Activated naive CD4-positive, alpha-beta T cell treated with anti-CD3 and anti-CD28 coated beads, Interleukin-2, amount 50 U/mL, for 16 hours (primary cell): ENCODE measurements around the gene MAPRE2.
"Not testable (repeated sequence)": the region's sequence is repeated elsewhere in the genome, so short reads cannot be mapped to it uniquely, and the experiment has no call there.

Source experiments
- DNase-seq: peaks from one replicate; pipeline ENCODE4 v3.0.0-alpha.2; 2020

MAPRE2 gene

DNA sequence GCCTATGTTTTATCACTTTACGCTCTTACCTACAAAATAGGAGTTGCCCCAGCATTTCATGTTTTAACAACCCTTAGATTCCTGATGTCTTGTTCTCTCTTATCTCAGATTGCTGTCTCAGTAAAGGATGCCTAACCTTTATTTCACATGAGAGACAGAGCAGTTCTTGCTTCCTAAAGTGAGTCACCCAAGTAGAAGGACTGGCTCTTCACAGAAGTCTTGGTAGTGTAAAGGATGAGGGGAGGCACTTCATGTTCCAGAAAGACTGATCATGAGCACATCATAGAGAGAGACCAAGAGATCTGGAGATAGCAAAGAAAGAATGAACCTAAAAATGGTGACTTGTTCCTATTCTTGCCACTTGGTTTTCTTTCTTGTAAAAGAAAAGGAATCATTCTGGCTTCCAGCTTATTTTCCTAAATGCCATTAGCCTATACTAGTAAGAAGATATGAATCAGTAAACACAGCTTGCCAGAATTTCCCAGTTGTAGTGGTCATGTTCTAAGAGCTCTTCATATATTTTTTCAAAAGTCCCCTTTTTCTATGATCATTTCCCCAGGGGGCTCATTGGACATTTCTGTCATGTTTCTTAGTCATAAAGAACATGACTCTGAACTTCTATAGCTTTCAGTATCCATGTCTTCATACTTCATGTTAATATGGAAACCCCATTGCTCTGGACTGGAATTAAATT, 54.9 kb downstream of the MAPRE2 start:
- no peak for DNase-seq

DNA sequence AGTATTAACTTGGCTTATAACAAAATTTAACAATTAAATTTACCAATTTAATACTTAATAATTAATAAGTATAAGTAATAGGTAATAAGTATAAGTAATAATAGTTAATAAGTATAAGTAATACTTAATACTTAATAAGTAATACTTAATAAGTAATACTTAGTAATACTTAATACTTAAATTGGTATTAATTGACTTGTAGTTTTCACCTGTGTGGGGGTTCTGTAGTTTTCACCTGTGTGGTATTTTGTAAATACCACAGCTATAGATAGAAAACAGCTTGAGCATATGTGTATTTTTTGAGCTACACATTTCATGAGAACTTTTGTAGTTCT, 55.4 kb downstream of the MAPRE2 start:
- no peak for DNase-seq

DNA sequence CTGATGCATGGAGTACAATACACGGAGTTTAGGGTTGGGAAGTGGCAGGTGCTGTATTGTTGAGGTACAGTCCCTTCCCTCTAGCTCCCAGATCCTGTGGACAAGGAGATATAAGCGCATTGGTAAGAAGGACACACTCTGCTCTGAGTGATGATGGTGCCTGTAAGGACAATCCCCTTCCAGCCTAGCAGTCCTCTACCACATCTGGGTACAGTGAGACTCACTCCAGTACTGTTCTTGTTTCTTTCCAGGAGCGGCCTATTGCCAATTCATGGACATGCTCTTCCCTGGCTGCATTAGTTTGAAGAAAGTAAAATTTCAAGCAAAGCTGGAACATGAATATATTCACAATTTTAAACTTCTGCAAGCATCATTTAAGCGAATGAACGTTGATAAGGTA, 56.0 kb downstream of the MAPRE2 start:
- no peak for DNase-seq

DNA sequence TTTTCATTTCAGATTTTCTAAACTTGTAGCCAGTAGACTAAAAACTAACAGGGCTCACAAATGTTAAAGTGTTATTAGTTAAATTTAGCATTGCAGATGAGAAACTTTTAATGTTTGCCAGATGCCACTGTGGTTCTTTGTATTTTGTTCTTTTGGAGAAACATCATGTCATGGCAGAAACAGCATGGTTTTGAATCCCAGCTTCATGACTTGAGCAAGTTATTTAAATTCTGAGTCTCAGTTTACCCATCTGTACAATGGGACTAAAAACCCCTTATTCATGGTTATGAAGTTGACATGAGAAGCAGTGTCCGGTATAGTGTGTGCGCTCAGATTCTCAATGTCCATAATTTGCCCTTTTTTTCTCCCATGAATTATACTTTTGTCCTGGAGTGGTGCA, 56.5 kb downstream of the MAPRE2 start:
- DNase-seq = no peak

DNA sequence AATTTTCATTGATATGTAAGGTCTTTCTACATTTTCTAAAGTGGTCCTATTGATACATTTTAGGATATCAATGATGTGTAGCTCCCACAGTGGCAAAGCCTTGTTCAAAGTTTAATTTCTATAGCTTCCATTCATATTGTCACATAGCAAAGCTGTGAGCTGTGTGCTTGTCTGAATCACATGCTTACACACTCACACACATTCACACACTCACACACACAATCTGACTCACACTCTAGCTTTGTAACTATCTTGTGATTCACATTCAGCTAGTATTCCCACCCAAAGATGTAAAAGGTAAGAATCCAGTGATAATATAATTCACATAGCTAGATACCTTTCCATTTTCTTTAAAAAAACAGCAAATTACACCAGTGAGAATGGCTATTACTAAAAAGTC, 58.7 kb downstream of the MAPRE2 start:
- DNase-seq = no peak

DNA sequence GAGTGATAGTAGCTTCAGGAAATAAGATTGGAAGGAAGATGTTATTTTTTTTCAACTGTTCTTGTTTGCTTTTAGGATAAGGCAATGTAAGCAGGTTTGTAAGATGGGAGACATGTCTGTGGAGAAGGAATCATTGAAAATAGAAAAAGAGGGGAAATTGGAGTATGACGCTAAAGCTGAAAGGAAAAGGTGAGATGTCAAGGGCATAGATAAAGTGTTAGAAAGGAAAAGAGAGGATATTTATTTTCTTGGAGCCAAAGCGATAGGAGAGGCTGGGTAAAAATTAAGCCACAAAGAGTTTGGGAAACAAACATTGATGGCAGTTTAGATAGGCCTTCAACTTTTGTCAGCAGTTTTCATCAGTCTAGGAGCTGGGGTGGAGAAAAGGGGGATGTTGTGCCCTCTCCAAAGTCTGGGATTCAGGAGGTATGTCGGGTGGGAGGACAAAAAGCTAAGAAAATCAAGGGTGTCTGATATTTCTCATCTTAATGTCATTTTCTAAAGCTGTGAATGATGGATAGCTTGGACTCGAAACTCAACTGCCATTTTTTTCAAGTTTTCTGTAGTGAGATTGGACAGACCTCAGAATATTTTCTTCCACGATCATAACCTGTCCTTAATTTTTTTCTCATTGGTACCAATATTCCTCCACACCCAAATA, 63.3 kb downstream of the MAPRE2 start:
- no peak for DNase-seq

DNA sequence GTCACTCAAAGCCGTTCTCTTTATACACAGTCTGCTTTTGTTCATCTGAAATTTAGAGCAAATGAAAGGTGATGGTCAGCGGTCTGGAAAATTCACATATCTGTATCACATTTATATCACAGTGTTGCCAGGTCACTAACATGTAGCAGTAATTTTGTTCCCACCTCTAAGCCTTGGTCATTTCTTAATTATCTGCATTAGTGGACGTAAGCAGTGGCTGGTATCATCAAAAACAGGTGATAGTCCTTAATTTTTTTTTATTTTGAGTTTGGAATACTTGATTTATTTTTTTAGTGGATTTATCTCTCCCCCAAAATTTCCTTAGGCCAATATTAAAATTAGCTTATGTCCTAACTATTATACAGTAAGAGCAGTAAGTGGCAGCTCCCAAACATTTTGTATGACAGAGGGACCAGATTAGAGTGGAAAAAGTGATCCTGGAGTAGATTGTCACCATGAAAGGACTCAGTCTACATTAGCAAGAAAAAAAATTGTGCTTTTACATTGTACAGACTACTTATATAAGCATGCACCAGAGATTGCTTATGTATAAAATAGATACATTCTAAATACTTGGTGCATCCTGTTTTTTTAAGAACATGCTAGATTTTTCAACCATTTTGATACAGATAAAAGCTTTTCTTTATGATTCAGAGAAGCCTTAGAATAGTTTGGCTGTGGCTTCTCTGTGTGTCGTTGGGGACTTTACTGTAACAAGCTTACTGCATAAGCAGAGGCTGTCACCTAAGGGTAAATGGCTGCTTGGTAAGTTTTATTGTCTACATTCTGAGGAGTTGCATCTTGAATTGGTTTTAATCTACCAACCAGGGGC, 65.0 kb downstream of the MAPRE2 start:
- DNase-seq = no peak

DNA sequence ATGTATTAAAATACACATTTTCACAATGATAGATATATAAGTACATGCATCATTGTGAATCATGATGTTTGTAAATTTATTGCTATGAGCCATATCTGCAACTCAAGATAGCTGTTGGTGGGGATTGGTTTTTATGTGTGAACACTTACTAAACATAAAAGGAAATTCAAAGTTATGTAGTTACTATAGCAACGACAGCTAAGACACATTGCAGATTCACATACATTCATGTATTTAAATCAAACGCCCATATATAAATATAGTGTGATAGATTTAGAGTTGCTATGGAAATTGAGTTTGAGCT, 65.6 kb downstream of the MAPRE2 start:
- no peak for DNase-seq

DNA sequence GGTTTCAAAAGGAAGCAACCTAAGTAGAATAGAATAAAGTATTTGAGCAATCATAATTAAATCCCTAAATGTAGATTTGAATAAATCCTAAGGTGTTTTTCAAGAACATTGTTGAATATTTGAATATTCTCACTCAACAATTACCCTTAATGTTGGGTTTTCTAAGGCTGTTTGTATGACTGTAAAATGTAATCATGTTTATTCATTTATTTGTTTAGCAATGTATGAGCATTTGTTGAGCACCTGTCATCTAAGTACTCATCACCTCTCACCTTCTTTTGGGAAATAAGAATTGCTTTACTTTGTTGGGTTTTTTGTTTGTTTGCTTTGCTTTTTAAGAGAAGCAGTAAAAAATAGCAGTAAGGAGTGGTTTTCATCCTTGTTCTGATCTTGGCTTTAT, 66.0 kb downstream of the MAPRE2 start:
- no peak for DNase-seq

DNA sequence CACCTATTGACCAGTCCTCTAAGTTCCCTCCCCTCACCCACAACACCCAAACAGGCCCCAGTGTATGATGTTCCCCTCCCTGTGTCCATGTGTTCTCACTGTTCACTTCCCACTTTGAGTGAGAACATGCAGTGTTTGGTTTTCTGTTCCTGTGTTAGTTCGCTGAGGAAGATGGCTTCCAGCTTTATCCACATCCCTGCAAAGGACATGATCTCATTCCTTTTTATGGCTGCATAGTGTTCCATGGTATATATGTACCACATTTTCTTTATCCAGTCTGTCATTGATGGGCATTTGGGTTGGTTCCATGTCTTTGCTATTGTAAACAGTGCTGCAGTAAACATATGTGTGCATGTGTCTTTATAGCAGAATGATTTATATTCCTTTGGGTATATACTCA, 66.9 kb downstream of the MAPRE2 start:
- not testable (repeated sequence) for DNase-seq

DNA sequence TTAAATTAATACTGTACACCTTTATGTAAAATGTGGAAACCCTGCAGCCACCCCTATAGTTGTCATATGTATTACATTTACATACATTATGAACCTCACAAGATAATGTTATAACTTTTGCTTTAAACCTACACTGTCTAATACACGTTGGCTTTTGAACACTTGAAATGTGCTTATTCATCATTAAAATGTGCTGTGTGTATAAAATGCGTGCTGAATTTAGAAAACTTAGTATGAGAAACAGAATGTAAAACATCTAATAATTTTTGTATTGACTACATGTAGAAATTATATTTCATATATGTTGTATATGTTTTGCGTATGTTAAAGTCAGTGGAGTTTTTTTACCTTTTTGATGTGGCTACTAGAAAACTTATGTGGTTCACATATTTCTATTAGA, 68.8 kb downstream of the MAPRE2 start:
- no peak for DNase-seq

DNA sequence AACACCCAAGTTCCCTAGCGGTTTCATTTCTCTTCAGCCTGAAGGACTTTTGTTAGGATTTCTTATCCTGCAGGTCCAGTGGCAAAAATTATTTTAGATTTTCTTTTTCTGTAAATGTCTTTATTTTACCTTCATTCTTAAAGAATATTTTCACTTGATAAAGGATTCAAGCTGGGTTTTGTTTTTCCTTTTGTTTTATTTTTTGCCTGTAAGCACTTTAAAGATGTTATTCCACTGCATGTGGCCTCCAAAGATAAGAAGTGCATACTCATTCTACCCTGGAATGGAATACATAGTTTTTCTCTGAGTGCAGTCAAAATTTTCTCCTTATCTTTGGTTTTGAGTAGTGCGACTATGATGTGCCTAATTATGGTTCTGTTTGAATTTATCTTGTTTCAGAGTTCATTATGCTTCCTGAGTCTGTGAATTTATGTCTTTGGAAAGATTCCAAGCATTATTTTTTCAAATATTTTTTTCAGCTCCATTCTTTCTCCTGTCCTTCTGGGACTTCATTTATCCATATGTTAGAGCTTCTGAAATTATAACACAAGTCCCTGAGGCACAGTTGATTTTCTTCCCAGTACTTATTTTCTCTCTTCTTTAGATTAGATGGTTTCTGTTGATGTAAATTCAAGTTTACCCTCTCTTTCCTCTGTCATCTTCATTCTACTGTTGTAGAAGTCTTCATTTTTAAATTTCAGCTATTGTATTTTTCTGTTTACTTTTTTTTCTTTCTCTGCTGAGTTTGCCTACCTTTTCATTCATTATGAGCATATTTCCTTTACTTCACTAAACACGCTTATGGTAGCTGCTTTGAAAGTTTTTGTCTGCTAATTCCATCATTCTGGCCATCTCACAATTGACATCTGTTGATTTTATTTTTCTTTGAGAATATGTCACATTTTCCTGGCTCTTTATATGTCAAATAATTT, 69.6 kb downstream of the MAPRE2 start:
- DNase-seq = no peak

DNA sequence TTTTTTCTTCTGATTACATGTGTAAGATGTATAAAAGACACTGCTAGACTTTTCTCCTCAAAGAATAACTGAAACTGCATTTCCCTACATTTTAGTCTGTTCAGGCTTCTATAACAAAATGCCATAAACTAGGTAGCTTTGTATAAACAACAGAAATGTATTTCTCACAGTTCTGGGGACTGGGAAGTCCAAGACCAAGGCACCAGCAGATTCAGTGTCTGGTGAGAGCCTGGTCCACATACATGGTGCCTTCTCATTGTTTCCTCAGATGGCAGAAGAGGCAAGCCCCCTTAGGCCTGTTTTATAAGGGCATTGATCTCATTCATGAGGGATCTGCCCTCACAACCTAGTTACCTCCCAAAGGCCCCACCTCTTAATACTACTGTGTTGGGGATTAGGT, 71.5 kb downstream of the MAPRE2 start:
- DNase-seq = no peak

DNA sequence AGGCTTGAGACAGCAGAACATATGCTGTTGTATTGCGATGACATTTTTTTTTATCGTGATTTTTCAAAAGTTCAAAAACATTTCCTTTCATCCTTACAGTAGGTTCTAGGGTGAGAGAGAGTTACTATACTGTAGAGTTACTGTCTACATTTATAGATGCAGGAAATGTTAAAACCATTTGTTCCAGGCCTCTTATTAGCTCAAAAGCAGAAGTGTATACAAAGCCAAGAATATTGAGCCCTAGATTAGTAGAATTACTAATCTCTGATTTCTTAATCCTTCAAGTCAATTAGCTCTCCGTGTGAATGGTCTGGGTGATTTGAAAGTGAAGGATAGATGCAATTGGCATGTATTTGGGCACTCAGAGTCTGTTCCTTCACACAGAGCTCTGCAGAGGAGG, 73.1 kb downstream of the MAPRE2 start:
- DNase-seq = no peak

DNA sequence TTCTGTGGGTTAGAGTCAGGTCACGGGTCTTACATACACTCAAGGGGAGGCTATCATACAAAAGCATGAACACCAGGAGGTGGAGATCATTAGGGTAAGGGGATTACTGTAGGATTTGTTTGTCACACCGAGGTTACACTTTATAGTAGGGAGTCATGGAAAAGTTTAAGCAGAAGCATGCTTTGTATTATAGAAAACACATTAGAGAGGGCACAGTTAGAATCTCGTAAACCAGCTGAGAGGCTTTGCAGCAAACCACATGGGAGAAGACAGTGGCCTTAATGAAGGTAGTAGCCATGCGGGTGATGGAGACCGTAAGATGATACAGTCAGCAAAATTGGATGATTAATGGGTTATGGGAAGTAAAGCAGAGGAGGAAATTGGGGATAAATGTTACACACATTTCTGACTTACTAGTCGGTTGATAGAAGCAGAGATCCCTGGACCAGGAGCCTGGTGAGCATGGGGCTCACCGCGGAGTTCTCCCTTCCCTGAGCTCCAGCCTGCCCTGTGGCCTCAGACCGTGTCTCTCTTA, 75.6 kb downstream of the MAPRE2 start:
- DNase-seq = no peak

DNA sequence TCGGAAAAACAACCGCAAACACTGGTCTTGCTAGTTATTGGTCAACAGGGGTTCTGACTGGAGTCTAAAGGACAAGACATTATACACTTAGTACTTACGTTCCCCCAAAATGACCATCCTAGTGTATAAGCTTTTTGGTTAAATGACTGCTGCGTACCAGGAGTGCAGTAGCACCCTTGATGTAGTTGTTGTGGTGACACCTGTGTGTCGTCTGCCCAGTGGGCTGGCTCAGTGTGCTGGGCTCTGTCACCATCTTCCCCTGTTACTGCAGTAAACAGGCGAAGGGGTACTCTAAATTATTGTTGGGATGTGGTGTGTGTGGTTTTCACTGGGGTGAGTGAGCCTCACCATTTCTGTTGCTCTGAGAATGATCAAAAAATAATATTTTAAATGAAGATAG, 76.2 kb downstream of the MAPRE2 start:
- no peak for DNase-seq

DNA sequence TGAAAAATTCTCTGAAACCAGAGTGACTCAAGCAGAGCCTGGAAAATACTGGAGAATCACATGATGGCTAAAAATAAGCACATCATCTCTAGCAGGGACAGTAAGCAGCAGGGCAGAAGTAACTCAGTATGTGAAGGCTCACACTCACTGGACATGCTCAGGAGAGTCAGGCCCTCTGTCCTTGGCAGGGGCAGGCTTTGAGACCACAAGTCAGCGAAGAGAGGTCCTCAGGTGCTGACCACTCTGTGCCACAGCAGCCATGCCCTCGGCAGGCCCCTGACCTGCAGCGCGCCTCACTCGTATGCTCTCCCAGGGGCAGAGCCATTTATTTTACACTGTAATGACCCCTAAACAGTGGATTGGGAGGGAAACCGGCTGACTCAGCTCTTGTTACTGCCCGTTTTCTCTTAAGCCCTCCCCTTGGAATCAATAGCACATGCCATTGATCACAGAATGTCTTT, 76.8 kb downstream of the MAPRE2 start:
- no peak for DNase-seq

DNA sequence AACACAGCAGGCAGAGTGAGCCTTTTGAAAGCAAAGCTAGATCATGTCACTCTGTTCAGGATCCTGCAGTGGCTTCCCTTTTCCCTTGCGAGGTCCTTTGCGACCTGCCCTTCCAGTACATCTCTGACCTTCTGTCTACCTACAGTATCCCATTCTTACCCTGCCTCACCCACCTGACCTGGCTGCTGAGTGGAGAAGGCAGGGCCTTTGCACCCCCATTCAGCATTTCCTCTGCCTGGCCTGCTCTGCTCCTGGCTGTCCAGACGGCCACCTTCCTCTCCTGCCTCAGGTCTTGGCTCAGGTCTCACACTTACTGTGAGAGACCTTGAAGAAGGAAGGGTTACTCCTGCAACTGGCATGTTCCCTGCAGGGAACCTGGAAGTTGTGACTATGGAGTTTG, 77.4 kb downstream of the MAPRE2 start:
- DNase-seq = no peak

DNA sequence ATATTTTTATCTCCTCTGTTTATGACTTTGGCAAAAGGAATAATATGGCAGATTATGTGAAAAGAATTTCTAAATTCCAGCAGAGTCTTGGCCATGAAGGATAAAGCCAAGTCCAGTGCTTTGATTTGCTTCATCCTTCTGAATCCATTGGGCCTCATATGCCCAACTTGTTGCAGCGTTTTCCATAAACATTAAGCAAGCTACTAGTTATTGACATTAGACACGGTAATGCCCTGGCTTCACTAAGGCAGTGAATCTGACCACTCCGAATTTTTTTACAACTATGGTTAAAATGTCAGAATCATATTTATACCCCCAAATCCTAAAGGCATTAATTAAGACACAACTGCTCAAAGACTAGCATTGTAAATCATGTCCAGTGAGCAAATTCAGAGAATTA, 79.8 kb downstream of the MAPRE2 start:
- no peak for DNase-seq

DNA sequence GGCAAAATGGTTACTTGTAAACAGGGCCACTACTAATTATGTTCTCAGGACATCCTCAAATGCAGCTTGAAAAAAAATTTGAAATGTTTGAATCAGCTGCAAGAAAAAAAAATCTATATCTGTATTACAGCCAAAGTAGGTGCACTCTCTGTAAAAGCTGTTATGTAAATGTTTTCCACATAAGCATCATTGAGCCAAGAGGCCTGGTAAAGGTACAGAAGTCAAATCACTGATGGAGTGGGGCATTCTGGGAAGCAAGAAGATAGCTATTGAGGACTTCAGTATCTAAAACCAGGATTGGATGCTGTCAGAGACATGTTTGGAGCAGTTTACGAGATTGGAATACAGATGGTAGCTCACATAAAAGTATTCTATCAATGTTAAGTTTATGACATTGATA, 80.3 kb downstream of the MAPRE2 start:
- no peak for DNase-seq

DNA sequence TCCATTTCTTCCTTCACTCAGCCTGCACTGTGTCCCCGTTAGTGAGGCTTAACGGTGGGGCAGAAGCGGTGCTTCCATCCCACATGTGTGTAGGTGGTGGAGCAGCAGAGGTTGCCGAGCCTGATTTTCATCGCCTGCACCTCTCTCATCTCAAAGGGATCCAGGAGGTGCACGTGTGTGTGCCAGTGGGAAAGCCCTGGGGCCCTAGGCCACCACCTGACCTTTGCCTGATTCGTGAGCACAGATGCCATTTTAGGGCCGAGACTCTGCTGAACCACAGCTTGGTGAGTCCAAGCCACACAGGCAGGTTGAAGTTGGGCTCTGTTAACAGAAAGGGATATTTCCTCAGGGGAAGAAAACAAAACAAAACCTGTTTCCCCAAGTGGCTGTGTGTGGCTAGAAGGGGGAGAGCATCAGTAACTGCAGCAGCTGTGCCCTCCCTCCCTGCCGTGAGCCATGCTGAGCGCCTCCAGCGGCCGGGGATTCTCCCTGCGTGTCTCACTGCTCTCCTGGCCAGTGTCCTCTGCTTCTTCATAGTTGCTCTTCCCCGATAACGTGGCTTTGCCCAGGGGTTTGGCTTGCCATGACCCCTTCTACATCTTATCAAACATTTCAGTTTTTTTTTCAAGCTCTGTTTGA, 81.5 kb downstream of the MAPRE2 start:
- peak; percentile 29 for DNase-seq

DNA sequence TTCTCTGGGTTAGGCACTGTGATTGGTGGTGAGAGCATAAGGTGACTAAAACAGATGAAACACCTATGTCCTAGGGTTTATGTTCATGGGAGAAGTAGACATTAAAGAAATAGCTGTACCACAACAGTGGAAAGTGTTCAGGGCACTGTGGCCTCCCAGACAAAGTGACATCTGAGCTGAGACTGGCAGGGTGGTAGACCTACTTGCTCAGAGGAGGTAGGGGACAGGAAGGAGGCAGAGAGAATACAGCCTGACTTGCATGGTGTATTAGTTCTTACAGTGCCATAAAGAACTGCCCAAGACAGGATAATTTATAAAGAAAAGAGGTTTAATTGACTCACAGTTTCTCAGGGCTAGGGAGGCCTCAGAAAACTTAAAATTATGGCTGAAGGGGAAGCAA, 82.6 kb downstream of the MAPRE2 start:
- no peak for DNase-seq
